Astrocyte of the cerebellum (primary cell): ENCODE results near the gene L3MBTL4.

Experiments used
- DNase-seq: peaks from one replicate; pipeline ENCODE4 v3.0.0-alpha.2; 2011; ENCODE audit warnings: low read depth
- H3K4me3 ChIP-seq: 2 replicates; pipeline ENCODE4 v1.5.1; 2011; ENCODE audit warnings: mild to moderate bottlenecking, low read depth, low read length, moderate library complexity
- CTCF ChIP-seq: IDR thresholded peaks from 2 replicates; pipeline ENCODE4 v1.5.1; 2012; ENCODE audit warnings: low read length, low read depth, moderate library complexity, mild to moderate bottlenecking; ENCODE audit errors: missing control alignments
- in situ Hi-C: cut with HindIII; loops from 2 replicates; pipeline ENCODE4 v1.10.0; 2017; ENCODE audit warnings: low sequenced_read_pairs

L3MBTL4 gene

GRCh38 chr18:5974696-5975095, 440.0 kb downstream of the L3MBTL4 start:
- H3K4me3 ChIP-seq = no peak overlapping the region
- in situ Hi-C loops = no loop called here
- no peak for DNase-seq
- no peak for TF ChIP-seq CTCF

GRCh38 chr18:5973099-5973498, 441.6 kb downstream of the L3MBTL4 start:
- H3K4me3 ChIP-seq = no peak overlapping the region
- in situ Hi-C loops = no loop called here
- no peak for DNase-seq
- no peak for TF ChIP-seq CTCF

- DNase-seq = no peak
- in situ Hi-C loops = no loop called here
- no peak for TF ChIP-seq CTCF
- no peak overlapping the region for H3K4me3 ChIP-seq
Measured at GRCh38 chr18:5972298-5972697, 442.4 kb downstream of the L3MBTL4 start.

GRCh38 chr18:5969989-5970403, 444.7 kb downstream of the L3MBTL4 start:
- in situ Hi-C loops = no loop called here
- no peak overlapping the region for H3K4me3 ChIP-seq
- TF ChIP-seq CTCF = no peak
- DNase-seq = no peak

- DNase-seq = no peak
- no peak for TF ChIP-seq CTCF
- in situ Hi-C loops = no loop called here
- no peak overlapping the region for H3K4me3 ChIP-seq
Measured at GRCh38 chr18:5969355-5969988, 445.2 kb downstream of the L3MBTL4 start.

GRCh38 chr18:5967666-5968065, 447.0 kb downstream of the L3MBTL4 start:
- TF ChIP-seq CTCF = no peak

More at GRCh38 chr18:5967666-5968065, 447.0 kb downstream of the L3MBTL4 start:
- no peak for DNase-seq
- in situ Hi-C loops = no loop called here
- H3K4me3 ChIP-seq = no peak overlapping the region
